HG03039 (cell line): ENCODE measurements around the gene TMIE.

ENCODE experiments used
- ATAC-seq: cut with Tn5 transposase; IDR thresholded peaks from one replicate; pipeline ENCODE4 v1.9.1; 2021; ENCODE audit warnings: mild to moderate bottlenecking, moderate library complexity; ENCODE audit not compliant: unreplicated experiment

The TMIE gene

DNA sequence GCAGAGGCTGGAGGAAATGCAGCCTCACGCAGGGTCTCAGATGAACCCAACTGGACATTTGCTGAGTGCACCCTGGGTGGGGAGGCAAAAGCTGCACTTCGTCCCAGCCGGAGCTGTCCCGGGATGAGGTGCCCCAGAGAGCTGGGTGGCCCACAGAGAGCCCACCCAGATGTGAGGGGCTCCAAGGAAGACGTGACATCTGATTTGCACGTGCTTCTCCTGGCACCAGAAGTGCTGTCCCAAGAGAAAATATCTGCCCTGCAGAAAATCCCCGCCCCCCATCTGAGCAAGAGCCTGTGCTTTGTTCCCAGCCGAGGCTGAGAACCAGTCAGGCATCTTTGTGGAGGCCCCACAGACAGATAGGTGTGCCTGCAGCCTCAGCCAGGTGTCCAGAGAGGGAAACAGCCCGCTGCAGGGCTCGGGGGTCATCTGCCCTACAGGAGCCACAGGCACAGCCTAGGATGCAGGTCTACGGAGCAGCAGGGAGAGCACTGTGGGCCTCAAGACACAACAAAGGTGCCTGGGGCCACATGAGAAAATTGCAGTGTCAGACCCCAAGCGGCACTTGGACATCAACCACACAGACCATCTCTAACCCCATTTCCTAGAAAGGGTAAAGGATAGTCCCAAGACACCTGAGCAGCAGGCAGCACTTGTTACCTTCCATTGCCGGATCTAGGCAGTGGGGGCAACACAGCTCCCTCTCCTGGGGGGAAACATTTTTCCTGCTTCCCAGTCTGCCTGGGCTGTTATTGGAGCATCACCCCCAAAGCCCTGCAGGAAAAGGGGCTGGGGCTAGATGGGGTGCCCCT, 5.8 kb downstream of the TMIE start:
- ATAC-seq, result no peak

DNA sequence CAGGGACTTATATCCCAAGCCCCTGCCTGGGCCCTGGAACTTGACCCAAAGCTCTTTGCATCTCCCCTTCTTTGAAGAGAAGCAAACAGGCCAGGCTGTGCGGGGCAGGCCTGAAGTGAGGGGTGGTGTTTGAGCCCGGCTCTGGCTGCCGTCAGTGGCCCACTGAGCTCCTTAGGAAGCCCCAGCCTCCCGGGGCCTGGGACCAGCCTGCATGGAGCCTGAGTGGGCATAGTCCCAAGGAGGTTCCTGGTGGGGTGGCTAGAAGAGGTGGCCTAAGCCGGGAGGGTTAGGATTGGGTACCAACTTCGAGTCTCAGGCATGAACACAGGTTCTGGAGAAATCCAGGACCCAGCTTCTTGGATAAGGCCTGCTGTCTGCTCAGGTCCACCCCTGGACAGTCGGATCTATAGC, 6.4 kb downstream of the TMIE start:
- ATAC-seq, result no peak

DNA sequence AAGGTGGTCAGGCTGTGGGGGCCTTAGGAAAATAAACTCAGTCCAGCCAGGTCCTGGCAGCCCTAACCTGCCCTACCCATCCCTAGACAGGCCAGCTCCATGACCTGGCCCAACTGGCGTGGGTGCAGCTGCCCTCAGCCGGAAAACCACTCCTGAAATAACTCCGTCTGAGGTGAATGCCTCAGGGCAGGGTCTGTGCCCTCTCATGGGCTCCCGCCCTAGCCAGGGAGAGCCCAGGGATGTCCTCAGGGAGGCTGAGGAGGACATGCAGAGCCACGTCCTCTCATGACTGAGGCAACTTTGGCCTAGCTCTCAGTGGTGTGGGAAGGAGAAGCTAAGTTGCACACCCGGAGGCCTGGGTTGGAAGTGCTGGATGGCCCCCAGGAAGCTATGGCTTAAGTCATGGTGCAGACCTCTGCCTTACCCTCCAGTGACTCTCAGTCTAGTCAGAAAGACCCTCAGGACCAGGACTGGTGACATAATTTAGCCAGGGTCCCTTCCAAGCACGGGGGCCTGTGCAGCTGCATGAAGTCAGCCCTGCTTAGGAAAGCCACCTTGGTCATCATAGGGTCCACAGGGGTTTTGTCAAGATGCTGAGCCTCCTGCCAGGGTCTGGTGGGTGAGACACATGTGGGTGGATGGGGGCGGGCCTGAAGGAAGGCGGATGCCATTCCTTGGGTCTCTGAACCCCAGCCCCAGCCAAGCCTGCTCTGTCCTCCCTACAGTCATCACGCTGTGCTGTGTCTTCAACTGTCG, 7.4 kb downstream of the TMIE start:
- no peak for ATAC-seq

DNA sequence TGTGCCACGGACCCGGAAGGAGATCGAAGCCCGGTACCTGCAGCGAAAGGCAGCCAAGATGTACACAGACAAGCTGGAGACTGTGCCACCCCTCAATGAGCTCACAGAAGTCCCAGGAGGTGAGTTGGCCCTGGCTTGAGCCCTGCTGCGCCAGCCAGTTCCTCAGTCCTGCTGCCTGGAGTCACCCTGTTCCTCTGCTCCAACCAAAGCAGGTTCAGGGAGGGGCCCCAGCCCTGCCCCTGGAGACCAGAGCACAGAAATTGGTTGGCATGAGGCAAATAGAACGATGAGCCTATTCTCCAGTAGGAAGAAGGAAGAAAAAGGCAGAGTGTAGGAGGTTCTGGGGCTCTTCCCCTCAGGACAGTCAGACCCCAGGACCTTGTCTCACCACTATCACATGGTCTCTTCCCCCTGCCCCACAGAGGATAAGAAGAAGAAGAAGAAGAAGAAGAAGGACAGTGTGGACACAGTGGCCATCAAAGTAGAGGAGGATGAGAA, 8.0 kb downstream of the TMIE start:
- no peak for ATAC-seq

DNA sequence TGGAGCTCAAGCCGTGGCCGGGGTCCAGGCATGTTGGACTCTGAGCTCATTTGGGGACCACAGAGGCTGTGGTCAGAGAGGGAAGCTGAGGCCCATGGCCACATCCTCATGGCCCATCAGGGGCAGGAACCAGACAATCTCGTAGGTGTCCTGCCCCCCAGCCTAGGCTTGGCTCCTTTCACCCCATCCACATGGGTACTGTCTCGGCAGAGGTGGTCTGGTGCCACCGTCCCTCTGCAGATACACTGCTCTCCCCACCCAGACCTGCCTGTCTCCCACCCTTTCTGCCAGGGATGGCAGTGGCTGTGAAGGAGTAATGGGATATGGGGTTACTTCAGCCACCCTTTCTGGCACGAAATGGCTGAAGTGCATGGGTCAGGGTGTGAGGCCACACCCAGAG, 8.5 kb downstream of the TMIE start:
- ATAC-seq, result no peak

- ATAC-seq, result no peak
Observed at GRCh38 chr3:46710229-46710628, 9.0 kb downstream of the TMIE start.

- no peak for ATAC-seq
Observed at GRCh38 chr3:46710671-46711295, 9.6 kb downstream of the TMIE start.

- no peak for ATAC-seq
Observed at GRCh38 chr3:46711305-46711704, 10.1 kb downstream of the TMIE start.

DNA sequence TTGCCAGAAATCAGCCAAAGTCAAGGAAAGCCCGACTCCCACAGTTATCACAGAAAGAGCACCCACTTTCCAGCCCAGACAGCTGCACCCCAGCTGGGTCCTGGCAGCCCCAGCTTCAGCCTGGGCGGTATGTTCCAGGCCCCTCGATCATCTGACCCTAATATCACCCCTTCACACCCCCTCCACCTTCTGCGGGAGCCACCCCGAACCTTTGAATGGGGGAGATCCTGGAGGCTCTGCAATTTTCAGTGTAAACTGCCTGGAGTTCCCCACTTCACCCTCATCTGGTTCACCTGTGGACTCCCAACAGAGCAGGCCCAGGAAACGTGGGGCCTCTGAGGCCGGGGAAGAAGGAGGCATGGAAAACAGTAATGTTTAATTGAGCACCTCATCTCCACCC, 10.6 kb downstream of the TMIE start:
- ATAC-seq, result no peak

DNA sequence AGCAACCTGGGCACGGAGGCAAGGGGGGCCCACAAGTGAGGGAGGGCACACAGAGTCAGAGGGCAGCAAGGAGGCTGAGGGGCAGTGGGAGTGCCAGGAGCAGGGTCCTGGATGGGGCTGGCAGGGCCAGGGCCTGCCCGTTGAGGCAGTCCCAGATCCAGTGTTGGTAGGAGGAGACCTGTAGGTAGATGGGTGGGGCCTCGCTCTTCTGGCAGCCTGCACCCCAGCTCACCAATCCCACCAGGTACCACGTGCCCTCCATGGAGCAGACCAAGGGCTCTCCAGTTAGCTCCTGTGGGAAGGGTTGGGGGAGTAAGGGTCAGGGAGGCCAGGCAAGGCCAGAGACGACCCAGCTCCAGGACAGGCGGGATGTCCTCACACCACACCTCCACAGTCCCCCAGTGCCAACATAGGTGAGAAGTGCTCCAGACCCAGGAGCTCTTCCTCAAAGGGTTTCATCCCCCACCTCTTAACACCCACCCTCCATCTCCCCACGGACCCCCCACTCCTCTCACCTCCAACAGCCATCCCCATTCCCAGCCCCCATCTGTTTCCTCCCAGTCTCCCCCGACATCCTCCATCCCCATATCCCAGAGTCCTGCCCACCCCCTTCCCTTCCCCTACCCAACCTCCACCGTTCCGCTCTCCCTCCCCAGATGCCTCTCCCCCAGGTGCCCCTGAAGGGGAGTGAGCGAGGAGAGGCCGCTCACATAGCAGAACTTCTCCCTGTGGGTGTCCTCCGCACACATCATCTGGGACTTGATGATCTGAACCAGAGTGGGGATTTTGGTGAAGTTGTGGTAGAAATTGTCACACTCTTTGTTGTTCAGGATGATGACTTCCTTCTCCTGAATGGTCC, 11.2 kb downstream of the TMIE start:
- ATAC-seq, result no peak

- no peak for ATAC-seq
Observed at GRCh38 chr3:46713050-46713897, 12.1 kb downstream of the TMIE start.

DNA sequence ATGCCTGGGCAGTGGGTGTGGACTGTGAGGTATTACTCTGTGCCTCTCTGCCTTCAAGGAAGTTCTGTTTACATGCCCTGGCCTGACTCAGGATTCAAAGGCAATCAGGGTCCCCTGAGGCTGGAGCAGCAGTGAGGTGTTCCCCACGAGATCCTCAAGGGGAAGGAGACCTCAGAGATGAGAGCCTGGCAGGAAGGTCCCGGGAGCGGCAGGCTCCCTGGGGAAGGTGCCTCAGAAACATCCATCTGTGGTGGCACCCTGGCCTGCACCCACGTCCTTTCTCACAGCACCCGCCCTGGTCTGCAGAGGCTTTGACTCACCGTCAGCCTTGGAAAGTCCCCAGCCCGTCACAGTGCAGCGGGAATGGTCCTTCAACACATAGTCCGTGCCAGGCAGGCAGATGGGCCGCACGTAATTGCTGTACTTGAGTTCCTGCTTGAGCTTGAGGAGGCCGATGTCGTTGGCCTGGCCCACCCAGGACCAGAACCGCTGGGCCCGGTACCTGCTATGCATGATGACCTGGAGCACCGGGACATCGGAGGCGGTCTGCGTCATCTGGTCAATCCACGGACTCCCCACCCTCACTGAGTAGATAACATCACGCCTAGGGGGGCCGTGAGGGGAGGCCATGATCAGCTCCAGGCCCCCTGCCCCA, 12.8 kb downstream of the TMIE start:
- ATAC-seq, result no peak

- ATAC-seq, result no peak
Observed at GRCh38 chr3:46714728-46715506, 13.7 kb downstream of the TMIE start.

GRCh38 chr3:46715507-46716175, 14.4 kb downstream of the TMIE start:
- ATAC-seq, result no peak

- ATAC-seq, result no peak
Observed at GRCh38 chr3:46716461-46717441, 15.6 kb downstream of the TMIE start.

DNA sequence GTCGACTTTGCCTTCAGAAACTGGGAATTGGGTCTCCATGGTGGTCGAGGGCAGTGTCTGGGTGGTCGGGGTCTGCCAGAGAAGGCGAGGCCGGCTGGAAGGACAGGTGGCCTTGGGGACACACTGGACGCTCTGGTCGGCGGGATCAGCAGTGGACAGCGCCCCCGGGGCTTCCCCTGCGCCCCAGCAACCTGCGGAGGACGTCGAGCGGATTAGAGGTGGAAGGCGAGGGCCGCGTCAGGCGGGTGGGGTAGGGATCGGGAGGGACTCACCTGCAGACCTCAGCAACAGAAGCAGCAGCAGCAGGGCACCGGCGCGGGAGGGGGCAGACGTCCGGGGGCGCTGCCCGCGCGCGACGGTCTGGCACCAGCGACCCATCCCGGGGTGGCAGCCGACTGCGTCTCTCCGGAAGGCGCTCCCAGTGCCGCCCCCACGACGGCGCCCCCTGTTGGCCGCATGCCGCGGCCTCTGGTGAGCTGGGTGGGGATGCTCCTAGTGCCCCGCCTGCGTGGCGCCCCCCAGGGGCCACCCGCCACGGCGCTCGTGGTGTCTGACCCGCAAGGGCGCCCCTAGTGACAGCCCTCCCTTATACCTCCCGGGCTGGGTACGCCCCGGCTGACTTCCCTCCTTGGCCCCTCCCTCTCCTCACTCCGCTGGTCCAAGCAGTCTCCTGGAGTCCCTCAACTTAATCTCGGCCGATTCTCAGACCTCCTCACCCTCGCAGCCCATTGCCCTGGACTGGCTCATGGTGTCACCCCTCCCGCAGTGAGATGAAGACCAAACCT, 16.4 kb downstream of the TMIE start, which contains the start of gene PRSS50:
TSS of gene PRSS50 (minus strand) at position 423 of the 785 bp plus-strand sequence. CDS start at position 378, 45 bp downstream.
- ATAC-seq, result no peak
